ENCODE measurements around the gene PCDHGA3. TPM values are rescaled to one million over a fixed set of nuclear protein-coding genes. Genes with fewer than 3 reads are reported as not detected.

PCDHGA3 gene
- total and polyA plus RNA-seq, 2 of the 13 experiments (the other 11 are each of a cell fraction or from before 2014, with no cell fraction given) = 0.05 TPM; not detected in 1

DNA sequence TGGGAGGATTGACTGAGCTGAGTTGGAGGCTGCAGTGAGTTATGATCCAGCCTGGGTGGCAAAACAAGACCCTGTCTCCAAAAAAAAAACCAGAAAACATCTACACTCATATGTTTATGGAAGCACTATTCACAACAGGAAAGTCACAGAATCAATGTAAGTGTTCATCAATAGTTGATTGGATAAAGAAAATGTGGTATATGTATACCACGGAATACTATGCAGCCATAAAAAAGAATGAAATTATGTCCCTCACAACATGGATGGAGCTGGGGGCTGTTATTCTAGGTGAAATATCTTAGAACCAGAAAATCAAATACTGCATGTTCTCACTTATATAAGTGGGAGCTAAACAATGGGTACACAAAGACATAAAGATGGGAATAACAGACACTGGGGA is 37.0 kb upstream of the PCDHGA3 start (continued):
- TF ChIP-seq, protein P1, sequence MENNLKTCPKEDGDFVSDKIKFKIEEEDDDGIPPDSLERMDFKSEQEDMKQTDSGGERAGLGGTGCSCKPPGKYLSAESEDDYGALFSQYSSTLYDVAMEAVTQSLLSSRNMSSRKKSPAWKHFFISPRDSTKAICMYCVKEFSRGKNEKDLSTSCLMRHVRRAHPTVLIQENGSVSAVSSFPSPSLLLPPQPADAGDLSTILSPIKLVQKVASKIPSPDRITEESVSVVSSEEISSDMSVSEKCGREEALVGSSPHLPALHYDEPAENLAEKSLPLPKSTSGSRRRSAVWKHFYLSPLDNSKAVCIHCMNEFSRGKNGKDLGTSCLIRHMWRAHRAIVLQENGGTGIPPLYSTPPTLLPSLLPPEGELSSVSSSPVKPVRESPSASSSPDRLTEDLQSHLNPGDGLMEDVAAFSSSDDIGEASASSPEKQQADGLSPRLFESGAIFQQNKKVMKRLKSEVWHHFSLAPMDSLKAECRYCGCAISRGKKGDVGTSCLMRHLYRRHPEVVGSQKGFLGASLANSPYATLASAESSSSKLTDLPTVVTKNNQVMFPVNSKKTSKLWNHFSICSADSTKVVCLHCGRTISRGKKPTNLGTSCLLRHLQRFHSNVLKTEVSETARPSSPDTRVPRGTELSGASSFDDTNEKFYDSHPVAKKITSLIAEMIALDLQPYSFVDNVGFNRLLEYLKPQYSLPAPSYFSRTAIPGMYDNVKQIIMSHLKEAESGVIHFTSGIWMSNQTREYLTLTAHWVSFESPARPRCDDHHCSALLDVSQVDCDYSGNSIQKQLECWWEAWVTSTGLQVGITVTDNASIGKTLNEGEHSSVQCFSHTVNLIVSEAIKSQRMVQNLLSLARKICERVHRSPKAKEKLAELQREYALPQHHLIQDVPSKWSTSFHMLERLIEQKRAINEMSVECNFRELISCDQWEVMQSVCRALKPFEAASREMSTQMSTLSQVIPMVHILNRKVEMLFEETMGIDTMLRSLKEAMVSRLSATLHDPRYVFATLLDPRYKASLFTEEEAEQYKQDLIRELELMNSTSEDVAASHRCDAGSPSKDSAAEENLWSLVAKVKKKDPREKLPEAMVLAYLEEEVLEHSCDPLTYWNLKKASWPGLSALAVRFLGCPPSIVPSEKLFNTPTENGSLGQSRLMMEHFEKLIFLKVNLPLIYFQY (CRISPR knock-in tag; IDR thresholded peaks at IDR 0.05; ENCODE audit: borderline replicate concordance) = no peak
- TF ChIP-seq, protein P2, sequence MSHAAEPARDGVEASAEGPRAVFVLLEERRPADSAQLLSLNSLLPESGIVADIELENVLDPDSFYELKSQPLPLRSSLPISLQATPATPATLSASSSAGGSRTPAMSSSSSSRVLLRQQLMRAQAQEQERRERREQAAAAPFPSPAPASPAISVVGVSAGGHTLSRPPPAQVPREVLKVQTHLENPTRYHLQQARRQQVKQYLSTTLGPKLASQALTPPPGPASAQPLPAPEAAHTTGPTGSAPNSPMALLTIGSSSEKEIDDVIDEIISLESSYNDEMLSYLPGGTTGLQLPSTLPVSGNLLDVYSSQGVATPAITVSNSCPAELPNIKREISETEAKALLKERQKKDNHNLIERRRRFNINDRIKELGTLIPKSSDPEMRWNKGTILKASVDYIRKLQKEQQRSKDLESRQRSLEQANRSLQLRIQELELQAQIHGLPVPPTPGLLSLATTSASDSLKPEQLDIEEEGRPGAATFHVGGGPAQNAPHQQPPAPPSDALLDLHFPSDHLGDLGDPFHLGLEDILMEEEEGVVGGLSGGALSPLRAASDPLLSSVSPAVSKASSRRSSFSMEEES (CRISPR knock-in tag; IDR thresholded peaks at IDR 0.05) = no peak
- TF ChIP-seq HCFC1 (IDR thresholded peaks at IDR 0.05; ENCODE audit: low read depth, low read length) = no peak
- no peak for TF ChIP-seq CREM (IDR thresholded peaks at IDR 0.05)
- TF ChIP-seq CREM (CRISPR knock-in tag; IDR thresholded peaks at IDR 0.05) = no peak
- TF ChIP-seq ZNF432 (CRISPR knock-in tag; IDR thresholded peaks at IDR 0.05; ENCODE audit: borderline replicate concordance) = no peak
- TF ChIP-seq KLF6 (CRISPR knock-in tag; IDR thresholded peaks at IDR 0.05) = no peak
- TF ChIP-seq DPF2 (CRISPR knock-in tag; IDR thresholded peaks at IDR 0.05; ENCODE audit: borderline replicate concordance, low read depth) = no peak

DNA sequence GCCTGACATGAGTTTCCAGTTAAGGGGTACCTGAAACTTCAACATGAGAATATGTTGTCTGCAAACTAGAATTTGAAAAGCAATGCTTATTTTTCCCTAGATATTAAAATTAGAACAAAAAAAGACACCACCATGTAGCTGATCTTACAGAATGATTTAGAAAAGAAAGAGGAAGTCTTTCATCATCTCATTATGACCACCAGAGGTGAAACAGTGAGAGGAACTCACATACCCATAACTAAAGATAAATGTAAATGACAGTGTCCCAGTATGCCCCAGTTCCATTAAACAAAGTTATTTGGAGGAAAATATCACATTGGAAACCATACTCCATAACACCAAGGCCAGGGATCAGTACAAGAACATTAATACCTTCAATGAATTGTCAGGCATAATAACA is 29.9 kb upstream of the PCDHGA3 start:
- BruUV-seq (replicated peaks) = no TSS peak
- no peaks in the 10 kb centered on the region for H3K27me3 ChIP-seq (ENCODE audit: control insufficient read depth in 1 of 2, insufficient read depth in 2 of 2, low read length in 2 of 2)
- peaks cover 3% of the 10 kb centered on the region; the same call in 1 of the 2 replicates for H3K4me1 ChIP-seq (ENCODE audit: insufficient read depth, low read length)
- H3K27ac ChIP-seq (ENCODE audit: extremely low read length, insufficient read depth, low read length) = no peak overlapping the region
- ATAC-seq (no peak), FAIRE-seq (no peak), DNase-seq (ENCODE audit: low spot score) (no peak)
- H3K36me3 ChIP-seq (replicated peaks in 1 of 2; ENCODE audit: control insufficient read depth in 1 of 2, insufficient read depth in 2 of 2, low read length in 2 of 2) = peaks cover 1 to 4% of the 10 kb centered on the region in 2 experiments; a peak in 2 of 5 replicates
- ChIA-PET CTCF (ENCODE audit: low intra/inter-chr PET ratio, low total read pairs) (no interaction called here), POLR2A (no interaction called here)
- H2AFZ ChIP-seq (ENCODE audit: low read length) = no peak overlapping the region
- no peak overlapping the region for H3K4me2 ChIP-seq (ENCODE audit: low read depth, low read length)
- intact Hi-C loops (cut with micrococcal nuclease; ENCODE audit: unreplicated experiment) = no loop called here
- no peak overlapping the region for H3K4me3 ChIP-seq (replicated peaks in 1 of 3; ENCODE audit: insufficient read depth in 1 of 3, low read depth in 2 of 3, low read length in 3 of 3)
- H4K20me1 ChIP-seq (ENCODE audit: insufficient read depth, low read length) = no peaks in the 10 kb centered on the region
- in situ Hi-C loops (cut with HindIII; ENCODE audit: extremely low pct_ligation_motif_present, low pct_unique_long_range_greater_than_20kb) = no loop called here
- peaks cover 41% of the 10 kb centered on the region for H3K9me3 ChIP-seq (ENCODE audit: low read length)
- peaks cover 8% of the 10 kb centered on the region for H3K79me2 ChIP-seq (ENCODE audit: insufficient read depth, low read length)
- no peak overlapping the region for H3K9ac ChIP-seq (ENCODE audit: insufficient read depth, low read depth, low read length)
- TF ChIP-seq HMGA1 (CRISPR knock-in tag; conservative IDR thresholded peaks at IDR 0.05) (no peak), ZNF260 (CRISPR knock-in tag; IDR thresholded peaks at IDR 0.05; ENCODE audit: borderline replicate concordance, low read depth) (no peak)
- TF ChIP-seq, protein P3, sequence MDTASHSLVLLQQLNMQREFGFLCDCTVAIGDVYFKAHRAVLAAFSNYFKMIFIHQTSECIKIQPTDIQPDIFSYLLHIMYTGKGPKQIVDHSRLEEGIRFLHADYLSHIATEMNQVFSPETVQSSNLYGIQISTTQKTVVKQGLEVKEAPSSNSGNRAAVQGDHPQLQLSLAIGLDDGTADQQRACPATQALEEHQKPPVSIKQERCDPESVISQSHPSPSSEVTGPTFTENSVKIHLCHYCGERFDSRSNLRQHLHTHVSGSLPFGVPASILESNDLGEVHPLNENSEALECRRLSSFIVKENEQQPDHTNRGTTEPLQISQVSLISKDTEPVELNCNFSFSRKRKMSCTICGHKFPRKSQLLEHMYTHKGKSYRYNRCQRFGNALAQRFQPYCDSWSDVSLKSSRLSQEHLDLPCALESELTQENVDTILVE (CRISPR knock-in tag; IDR thresholded peaks at IDR 0.05) = no peak
- TF ChIP-seq, protein P4, sequence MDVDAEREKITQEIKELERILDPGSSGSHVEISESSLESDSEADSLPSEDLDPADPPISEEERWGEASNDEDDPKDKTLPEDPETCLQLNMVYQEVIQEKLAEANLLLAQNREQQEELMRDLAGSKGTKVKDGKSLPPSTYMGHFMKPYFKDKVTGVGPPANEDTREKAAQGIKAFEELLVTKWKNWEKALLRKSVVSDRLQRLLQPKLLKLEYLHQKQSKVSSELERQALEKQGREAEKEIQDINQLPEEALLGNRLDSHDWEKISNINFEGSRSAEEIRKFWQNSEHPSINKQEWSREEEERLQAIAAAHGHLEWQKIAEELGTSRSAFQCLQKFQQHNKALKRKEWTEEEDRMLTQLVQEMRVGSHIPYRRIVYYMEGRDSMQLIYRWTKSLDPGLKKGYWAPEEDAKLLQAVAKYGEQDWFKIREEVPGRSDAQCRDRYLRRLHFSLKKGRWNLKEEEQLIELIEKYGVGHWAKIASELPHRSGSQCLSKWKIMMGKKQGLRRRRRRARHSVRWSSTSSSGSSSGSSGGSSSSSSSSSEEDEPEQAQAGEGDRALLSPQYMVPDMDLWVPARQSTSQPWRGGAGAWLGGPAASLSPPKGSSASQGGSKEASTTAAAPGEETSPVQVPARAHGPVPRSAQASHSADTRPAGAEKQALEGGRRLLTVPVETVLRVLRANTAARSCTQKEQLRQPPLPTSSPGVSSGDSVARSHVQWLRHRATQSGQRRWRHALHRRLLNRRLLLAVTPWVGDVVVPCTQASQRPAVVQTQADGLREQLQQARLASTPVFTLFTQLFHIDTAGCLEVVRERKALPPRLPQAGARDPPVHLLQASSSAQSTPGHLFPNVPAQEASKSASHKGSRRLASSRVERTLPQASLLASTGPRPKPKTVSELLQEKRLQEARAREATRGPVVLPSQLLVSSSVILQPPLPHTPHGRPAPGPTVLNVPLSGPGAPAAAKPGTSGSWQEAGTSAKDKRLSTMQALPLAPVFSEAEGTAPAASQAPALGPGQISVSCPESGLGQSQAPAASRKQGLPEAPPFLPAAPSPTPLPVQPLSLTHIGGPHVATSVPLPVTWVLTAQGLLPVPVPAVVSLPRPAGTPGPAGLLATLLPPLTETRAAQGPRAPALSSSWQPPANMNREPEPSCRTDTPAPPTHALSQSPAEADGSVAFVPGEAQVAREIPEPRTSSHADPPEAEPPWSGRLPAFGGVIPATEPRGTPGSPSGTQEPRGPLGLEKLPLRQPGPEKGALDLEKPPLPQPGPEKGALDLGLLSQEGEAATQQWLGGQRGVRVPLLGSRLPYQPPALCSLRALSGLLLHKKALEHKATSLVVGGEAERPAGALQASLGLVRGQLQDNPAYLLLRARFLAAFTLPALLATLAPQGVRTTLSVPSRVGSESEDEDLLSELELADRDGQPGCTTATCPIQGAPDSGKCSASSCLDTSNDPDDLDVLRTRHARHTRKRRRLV (CRISPR knock-in tag; IDR thresholded peaks at IDR 0.05) = no peak

Data from HepG2 (cell line).